NCI-H748 (cell line): ENCODE data around the gene TMEM267.
"Not testable (repeated sequence)": the region's sequence is repeated elsewhere in the genome, so short reads cannot be mapped to it uniquely, and the experiment has no call there.

Experiments used
- DNase-seq: peaks from one replicate; lab custom pipeline; 2025; ENCODE audit not compliant: unreplicated experiment; lab: John Stamatoyannopoulos, UW

Gene TMEM267, protein sequence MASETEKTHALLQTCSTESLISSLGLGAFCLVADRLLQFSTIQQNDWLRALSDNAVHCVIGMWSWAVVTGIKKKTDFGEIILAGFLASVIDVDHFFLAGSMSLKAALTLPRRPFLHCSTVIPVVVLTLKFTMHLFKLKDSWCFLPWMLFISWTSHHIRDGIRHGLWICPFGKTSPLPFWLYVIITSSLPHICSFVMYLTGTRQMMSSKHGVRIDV

DNA sequence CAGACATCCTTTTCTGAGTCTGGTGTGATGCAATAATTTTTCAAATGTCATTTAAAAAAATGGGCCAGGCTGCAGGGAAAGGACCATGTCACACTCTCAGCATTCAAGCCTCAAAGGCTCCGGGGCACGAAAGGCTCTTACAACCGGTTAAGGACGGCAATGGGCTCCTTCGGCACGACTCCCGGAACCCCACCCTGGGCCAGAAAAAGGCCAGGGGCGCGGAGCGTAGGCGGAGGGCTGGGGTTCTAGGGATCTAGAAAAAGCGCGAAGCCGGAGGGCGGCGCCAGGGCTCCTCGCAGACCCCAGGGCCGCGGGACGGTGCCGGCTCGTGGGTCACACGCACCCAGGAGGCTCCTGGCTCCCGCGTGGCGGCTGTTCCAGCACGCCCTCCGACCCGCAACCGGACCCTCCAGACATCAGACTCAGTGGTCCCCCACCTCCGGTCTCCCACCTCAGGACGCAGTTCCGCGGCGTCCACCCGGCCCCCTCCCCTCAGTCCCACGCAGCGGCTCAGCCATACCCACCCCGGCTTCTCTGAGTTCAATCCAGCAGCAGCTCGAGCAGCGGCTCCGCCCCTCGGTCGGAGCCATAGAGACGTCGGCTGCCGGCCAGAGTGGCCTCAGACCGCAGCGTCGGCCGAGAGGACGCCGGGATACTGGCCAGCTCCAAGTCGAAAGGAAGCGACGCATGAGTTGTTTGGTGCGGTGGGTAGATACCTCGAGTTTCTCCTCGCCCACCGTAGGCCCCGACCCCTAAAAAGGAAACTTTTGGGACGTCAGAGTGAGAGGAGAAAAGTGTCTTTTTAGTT lies at the start of gene TMEM267:
Gene TMEM267, minus strand, starts transcription at position 568 of the 808 bp plus-strand sequence. CDS start 29,896 bp downstream, outside the sequence.
- peak; percentile 99 for DNase-seq

DNA sequence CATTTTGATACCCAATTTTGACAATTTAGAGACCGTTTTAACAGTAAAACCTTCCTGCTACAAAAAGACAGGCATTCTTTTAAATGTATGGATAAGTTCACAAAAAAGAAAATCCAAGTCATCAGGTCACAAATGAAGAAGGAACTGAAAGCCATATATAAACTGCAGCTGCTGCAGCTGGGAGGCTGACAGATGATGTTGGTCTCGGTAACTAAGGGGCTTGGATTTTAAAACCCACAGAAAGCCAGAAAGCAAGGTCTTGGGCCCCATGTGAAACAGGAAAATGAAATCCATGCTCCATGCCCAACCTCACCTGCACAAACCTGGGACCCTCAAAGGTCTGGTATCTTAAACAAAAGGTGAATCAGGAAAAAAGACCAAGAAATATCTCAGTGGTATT lies 47.0 kb upstream of the TMEM267 start:
- DNase-seq, result no peak

DNA sequence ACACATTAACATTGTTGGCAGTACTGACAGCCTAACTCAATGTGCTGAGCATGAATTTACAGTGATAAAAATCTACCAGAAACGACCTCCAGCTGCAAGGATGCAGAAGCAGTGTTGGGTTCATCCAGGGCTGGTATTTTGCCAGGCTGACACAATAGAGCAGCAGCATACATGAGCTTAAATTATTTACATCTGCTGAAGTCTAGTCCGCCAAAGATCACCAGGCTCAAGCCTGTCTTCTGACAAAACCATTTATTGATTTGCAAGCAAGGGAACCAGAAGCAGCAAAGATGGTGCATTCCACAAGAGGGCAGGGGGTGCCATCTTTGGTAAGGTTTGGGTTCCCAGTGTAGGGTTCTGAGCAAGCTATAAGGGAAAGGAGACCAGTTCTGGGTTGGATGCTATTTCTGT lies 40.0 kb upstream of the TMEM267 start:
- DNase-seq, result no peak

DNA sequence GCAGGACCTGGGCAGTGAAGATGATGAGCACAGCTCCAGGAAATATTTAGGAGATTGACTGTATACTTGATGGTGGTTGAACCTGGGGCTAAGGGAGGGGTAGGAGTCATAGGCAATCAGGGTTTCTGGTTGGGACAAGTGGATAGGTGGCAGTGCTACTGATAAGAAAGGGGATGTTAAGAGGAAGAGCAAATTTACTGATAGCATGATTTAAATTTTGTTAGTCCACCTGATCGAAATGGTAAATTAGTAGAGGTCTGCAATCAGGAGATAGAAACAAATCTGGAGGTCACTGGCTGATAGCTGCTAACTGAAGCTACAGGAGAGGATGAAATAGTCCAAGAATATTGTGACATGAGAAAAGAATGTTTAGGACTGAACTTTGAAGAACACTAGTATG lies 37.0 kb upstream of the TMEM267 start:
- no peak for DNase-seq

DNA sequence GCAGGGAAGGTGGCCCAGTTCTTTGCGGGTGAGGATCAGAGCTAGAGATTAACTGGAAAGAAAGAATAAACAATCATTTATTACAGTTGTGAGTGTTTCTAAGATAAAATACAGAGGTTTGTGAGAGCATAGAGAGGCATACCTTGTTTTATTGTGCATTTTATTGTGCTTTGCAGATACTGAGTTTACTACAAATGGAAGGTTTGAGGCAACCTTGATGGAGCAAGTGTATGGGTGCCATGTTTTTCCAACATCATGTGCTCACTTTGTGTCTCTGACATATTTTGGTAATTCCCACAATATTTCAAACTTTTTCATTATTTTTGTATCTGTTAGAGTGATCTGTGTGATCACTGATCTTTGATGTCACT lies 32.0 kb upstream of the TMEM267 start:
- no peak for DNase-seq

DNA sequence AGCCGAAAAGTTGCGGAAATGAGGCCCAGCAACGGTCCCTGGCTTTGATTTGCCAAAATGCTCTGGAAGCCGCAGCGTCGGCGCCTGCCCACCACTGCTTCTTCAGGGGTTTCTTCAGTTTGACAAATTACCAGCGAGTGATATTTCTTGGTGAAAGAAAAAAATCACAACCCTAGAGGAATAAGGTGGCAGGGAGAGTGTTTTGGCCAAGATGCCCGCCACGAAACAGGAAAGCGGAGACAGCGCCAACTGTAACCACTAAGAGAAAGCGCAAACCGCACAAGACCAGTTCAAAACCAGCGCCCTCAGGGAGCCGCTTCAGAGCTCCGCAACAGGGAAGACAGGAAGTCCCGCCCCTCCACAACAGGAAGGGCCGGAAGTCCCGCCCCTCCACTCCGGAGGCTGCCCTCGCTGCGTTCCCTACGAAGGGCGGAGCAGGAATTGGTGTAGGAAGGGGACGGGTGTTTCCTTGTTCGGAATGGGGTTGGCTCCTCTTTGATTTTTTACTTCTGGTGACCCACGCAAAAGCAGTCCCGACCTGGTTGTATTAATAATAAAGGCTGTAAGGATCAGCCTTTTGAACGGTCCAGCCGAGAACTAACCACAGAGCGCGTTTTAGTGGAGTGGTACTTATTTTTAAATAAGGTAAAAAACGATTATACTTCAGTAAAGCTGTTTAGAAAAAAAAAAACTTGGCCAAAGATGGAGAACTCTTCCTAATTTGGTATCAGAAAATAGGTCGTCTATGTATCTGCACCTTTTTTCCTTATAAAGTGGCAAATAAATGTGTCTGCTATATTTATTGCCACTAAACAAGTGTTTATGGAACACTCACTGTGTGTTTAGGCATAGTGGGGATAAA lies 31.4 kb upstream of the TMEM267 start, which contains the start of gene C5orf34:
Gene C5orf34, minus strand, starts transcription at position 333 of the 862 bp plus-strand sequence. CDS start 5,809 bp downstream, outside the sequence.
- peak; percentile 100 for DNase-seq

DNA sequence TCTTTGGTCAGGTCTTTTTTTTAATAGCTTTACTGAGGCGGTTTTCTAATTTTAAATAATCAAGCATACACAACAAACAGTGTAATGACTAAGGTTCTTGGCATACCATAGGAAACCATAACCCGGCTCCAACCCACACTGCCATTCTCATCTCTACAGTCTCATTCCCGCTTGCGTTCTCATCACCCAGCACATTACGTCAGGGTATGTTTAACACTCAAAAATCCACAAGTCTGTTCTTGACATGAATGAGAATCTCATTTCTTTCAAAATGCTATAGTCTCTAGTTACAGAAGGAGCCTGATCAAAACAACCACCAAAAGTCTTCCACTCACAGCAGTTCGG lies 30.8 kb upstream of the TMEM267 start:
- peak; percentile 80 for DNase-seq

DNA sequence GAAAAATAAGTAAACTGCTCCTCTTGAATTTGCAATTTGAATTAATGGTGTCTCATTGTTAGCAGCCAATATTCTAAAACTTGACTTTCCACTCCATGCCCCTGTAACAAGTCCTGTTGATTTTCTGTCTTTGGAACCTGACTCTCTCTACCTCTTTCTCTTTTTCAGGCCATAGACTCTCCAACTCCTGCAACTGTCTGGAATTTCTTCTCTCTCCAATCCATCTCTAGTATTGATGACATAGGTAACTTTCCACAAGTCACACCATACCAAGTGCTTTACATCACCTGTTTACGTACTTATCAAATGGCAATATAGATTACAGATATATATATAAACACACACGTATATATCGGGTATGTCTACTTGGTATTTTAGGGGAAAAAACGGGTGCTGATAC lies 30.4 kb upstream of the TMEM267 start:
- DNase-seq, result no peak

DNA sequence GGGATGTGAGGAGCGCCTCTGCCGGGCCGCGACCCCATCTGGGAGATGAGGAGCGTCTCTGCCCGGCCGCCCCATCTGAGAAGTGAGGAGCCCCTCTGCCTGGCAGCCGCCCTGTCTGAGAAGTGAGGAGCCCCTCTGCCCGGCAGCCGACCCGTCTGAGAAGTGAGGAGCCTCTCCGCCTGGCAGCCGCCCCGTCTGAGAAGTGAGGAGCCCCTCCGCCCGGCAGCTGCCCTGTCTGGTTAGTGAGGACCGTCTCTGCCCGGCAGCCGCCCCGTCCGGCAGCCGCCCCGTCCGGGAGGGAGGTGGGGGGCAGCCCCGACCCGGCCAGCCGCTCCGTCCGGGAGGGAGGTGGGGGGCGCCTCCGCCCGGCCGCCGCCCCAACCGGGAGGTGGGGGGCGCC lies 27.4 kb upstream of the TMEM267 start:
- DNase-seq, result not testable (repeated sequence)

DNA sequence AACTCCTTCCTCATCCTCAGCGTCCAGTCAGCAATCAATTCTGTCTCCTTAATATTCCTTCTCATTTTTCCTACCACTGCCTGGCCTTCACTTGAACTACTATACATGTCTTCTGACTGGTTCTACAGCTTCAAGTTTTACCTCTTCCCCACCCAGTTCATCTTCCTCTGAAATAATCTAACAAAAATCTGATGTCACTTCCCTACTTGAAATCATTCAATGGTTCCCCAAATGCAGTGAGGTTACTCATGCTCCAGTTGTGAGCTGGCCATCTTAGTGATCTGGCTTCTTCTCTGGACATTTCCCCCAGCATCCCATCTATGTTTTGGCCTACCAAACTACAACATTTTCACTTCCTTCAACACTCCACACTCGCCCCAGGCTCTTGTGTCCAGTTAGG lies 14.9 kb upstream of the TMEM267 start:
- DNase-seq, result no peak

DNA sequence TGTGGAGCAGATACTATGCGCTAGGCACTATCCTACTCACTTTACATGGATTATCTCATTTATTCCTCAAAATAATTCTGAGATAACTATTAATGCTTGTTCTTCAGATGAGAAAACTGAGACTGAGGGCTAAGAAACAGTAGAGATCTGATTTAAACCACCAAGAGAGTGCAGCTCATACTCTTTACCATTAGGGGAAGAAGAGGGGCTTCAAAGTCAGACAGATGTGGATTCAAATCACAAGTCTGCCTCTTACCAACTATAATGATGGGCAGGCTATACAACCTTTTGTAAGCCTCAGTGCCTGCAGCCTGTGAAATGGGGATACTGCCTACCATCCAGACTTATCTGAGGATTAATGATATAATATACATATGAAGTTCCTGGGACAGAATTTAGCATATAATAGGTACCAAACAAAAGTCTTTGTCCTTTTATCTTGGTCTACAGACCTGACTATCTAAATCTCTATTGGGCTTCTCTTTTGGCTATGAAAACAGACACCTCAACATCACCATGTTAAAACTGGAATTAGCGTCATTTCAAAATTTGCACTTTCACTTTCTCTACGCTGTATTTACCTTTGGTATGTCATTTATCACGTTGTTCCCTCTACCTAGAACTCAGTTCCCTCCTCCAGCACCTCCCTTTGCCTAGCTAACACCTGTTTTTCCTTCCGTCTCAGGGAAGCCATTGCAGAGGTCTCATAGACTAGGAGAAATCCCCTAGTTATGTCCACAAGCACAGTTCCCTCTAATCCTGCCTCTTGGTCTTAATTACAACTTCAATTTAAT lies 13.8 kb upstream of the TMEM267 start:
- no peak for DNase-seq

DNA sequence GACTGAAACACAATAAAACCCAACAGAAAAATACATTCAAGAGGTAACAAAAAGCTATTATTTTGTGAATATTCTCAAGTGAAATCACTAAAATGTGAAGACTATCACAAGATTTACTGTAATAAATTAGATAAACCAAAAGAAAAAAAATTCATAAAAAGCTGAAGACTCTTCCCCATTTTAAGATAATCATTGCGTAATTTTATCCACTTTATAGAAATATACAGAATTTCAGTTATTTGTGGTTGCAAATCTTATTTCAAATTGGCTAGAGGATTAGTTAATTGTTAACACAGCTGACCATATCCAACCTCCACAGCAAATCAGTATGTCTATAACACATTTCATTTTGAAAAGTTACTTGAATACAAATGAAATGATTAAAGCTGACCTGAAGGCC lies 7.7 kb upstream of the TMEM267 start:
- no peak for DNase-seq

DNA sequence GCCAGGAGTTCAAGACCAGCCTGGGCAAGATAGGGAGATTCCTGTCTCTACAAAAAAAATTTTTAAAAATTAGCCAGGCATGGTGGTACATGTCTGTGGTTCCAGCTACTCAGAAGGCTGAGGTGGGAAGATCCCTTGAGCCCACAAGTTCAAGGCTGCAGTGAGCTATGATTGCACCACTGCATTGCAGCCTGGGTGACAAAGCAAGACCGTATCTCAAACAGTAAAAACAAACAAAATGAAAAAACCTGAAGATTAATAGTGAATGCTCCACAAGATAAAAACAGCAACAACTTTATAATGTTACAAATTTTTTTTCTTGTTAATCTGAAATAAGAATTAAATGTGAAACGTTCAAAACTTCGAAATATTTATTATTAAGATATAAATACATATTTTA lies 2.7 kb upstream of the TMEM267 start:
- DNase-seq, result no peak

DNA sequence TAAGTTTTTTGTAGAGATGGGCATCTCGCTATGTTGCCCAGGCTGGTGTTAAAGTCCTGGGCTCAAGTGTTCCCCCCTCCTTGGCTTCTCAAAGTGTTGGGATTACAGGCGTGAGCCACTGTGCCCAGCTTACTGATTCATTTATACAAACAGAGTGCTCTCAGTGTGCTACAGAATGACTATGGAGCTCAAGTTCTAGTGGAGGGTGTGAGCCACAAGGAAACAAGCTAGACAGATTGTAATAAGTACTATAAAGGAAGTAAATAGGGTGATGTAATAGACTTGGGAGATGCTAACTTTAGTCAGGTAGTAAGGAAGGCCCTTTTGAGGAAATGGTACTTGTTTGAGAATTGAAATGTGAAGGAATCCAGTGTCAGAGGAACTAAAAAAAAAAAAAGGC lies 1.7 kb upstream of the TMEM267 start:
- DNase-seq, result no peak

DNA sequence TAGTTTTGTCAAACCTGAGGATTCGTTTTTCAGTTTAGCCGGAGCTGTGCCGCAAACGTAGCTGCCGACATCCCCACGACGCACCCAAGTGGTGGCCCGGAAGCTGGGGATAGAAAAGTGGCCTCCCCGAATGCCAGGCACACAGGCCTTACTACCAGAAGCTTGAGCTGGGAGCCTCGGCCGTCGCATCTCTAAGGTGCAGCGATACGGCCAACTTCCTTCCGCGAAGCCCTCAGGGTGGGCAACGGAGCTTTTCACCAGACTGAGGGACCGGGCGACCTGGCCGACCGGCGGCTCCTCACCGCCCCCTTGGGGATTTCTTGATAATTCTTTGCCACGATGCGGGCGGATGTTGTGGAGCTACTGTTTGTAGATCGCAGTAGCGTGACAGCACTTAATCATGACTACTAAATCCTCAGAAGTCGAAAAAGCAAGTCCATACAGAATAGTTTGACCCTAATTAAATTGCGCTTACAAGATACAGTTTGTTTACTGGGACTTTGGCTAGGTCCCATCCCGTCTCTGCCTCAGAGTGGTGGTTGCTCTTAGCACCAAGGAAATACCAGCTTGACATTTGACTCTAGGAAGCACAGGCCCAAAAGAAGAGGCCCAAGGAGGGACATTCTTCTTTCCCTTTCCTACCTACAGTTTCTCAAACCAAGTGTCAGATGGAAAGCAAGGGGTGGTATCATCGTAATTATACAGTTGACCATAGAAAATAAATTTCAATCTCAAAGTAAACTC lies 613 bp upstream of the TMEM267 start:
- DNase-seq, result peak; percentile 95

DNA sequence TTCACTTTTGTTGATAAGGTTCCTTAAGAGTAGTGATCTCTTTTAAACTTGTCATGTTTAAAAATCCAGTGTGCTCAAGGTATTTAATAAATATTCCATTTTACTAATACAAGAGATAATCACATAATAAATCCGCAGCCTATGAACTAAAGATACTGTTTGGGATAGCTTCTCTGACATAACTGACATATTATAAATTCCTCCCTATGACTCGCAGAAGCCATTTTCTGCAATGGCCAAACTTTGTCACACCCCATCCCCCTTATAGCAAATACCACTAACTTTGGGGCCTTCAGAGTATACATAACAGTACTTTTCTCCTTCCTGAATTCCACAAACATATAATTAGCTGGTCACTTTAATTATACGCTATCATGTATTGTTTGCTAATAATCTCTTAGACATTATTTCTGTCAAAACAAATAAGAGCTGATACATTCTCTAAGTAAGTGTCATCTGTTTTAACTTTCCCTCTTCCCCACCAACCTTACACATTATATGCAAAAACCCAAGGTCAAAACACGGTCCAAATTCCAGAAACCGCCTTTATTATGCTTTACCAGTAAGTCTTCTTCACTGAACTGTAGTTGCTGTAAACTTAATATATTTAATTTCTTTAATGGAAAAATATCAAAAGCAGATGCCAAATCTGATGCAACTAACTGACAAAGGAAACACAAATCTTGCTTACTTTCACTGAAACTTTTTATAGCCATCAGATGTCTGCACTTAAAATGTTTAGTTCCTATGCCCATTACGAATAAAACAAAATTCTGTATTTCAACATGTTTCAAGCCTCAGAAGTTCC lies 971 bp downstream of the TMEM267 start:
- DNase-seq, result peak; percentile 40

DNA sequence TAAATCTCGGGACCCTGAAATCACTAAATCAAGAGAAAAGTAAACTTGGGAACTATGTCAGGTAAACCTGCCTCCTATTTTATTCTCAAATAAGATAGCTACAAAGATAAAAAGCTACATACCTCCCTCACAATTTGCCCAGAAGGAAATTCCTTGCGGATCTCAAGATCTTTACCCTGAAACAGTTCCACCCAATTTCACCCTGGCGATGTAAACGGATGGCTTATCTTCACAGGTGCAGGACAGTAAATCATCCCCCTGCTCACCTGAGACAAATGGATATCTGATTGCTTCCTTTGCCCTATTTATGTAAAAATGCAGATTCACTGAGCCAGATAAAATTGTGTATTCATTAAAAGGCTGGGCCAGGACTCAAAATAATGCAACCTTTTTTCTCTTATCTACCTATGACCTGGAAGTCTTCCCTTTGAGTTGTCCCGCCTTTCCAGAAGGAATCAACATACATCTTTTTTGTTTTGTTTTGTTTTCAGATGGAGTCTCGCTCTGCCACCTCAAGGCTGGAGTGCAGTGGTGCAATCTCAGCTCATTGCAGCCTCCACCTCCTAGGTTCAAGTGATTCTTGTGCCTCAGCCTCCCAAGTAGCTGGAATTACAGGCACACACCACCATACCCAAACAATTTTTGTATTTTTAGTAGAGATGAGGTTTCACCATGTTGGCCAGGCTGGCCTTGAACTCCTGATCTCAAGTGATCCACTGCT lies 13.8 kb downstream of the TMEM267 start:
- DNase-seq, result peak; percentile 22

DNA sequence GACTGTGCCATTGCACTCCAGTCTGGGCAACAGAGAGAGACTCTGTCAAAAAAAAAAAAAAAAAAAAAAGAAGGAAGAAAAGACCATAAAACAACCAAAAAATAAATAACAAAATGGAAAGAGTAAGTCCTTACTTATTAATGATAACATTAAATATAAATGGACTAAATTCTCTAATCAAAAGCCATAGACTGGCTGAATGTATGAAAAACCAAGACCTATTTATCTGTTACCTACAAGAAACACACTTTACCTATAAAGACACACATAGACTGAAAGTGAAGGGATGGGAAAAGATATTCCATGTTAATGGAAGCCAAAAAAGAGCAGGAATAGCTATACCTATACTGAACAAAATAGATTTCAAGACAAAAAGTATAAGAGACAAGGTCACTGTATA lies 16.6 kb downstream of the TMEM267 start:
- no peak for DNase-seq

DNA sequence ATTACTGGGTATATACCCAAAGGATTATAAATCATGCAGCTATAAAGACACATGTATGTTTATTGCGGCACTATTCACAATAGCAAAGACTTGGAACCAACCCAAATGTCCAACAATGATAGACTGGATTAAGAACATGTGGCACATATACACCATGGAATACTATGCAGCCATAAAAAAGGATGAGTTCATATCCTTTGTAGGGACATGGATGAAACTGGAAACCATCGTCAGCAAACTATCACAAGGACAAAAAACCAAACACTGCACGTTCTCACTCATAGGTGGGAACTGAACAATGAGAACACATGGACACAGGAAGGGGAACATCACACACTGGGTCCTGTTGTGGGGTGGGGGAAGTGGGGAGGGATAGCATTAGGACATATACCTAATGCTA lies 18.2 kb downstream of the TMEM267 start:
- not testable (repeated sequence) for DNase-seq
